LNCaP clone FGC (cell line): ENCODE results near the gene RIOK3.
"Not testable (repeated sequence)": the region's sequence is repeated elsewhere in the genome, so short reads cannot be mapped to it uniquely, and the experiment has no call there.

Source experiments
- DNase-seq: peaks from one replicate; pipeline ENCODE4 v3.0.0-alpha.2; 2011; ENCODE audit warnings: low read depth
- H3K4me3 ChIP-seq: 2 replicates; pipeline ENCODE4 v1.5.1; 2011; ENCODE audit warnings: mild to moderate bottlenecking, low read depth, low read length, control low read depth
- CTCF ChIP-seq: IDR thresholded peaks from 2 replicates; pipeline ENCODE4 v1.5.1; 2012; ENCODE audit warnings: mild to moderate bottlenecking; ENCODE audit not compliant: control insufficient read depth, insufficient read depth; ENCODE audit errors: extremely low read depth

The RIOK3 gene

DNA sequence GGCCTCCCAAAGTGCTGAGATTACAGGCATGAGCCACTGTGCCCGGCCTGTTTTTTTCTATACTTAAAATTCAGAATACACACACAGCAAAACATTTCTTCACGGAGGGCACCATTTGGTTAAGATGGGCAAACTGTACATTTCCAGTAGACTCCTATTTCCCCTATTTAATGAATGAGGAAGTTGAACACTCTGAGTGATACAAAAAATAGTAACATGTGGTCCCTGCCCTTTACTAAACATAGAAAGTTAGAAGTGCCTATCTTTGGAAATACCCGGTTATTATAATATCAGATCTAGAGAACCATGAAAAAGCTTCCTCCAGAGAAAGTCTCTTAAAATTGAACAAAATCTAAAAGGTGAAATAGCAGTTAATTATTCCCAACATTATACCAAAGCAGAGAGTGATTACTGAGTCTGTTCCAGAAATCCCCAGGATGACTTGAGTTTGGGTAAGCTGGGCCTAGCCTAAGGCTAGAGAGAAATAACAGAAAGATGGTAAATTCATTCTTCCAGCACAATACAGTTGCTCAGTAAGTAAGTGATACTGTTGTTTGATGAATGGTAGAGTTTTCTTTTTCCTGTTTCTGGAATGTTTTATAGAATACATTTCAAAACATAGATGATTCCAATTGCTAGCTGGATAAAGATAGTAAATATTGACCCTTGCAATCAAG lies 26.9 kb downstream of the RIOK3 start:
- TF ChIP-seq CTCF = no peak
- no peak overlapping the region for H3K4me3 ChIP-seq
- DNase-seq = no peak

- no peak for DNase-seq
- no peak overlapping the region for H3K4me3 ChIP-seq
- no peak for TF ChIP-seq CTCF
Observed at GRCh38 chr18:23484561-23485182, 31.6 kb downstream of the RIOK3 start.

- no peak for TF ChIP-seq CTCF
- DNase-seq = no peak
- no peak overlapping the region for H3K4me3 ChIP-seq
Observed at GRCh38 chr18:23485386-23485785, 32.3 kb downstream of the RIOK3 start.

DNA sequence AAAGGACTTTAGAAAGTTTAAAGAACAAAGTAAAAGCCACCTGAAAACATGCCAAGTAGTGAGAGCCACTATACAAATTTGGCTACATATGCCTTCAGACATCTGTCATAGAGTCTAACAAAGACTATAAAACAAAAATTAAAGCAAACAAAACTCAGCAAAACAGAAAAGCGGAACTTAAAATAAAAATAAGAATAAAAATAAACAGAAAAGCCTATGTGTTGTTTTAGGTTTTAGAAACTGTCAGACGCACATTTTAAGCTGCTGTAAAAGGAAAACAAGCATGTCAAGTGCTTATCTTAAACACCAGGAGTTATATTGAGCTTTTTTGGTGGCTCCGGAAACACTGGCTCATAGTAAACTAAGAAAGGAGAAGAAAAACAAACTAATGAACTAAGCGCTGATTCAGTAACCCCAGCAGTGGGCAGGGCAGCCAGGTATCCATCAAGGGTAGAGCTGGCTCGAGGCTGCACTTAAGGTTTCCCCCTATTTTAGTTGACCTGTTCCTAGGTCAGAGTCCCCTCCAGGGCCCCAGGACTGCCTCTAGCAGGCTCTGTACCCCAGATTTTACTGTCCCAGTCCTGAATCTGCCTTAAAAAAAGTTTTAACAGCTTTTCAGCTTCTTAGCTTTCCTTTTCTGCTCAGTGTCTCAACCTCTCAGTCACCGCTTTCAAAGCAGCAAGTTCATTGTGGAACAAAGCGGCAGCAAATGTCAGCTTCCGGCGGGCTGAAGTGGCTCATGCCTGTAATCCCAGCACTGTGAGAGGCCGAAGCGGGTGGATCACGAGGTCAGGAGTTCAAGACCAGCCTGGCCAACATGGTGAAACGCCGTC lies 34.9 kb downstream of the RIOK3 start:
- no peak overlapping the region for H3K4me3 ChIP-seq
- TF ChIP-seq CTCF = no peak
- DNase-seq = no peak

GRCh38 chr18:23489586-23489985 lies 36.5 kb downstream of the RIOK3 start:
- not testable (repeated sequence) for DNase-seq, H3K4me3 ChIP-seq

DNA sequence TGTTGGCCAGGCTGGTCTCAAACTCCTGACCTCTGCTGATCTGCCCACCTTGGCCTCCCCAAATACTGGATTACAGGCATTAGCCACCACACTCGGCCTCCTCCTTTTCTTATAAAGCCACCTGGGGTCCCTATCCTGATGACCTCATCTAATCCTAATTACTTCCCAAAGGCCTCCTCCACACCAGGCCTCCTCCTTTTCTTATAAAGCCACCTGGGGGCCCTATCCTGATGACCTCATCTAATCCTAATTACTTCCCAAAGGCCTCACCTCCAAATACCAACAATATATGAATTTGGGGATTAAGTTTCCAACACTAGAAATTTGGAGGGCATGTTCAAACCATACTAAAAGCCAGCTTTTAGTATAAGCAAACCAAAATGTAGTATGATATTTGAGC lies 40.6 kb downstream of the RIOK3 start:
- no peak overlapping the region for H3K4me3 ChIP-seq
- TF ChIP-seq CTCF = no peak
- DNase-seq = no peak

GRCh38 chr18:23494992-23495391 lies 41.9 kb downstream of the RIOK3 start:
- H3K4me3 ChIP-seq = no peak overlapping the region
- no peak for DNase-seq
- no peak for TF ChIP-seq CTCF
